C4-2B (cell line): ENCODE data around the gene NRP2.

Experiments used
- ZFX ChIP-seq: fragments of 450-650 bp; IDR thresholded peaks from 2 replicates; pipeline ENCODE4 v1.6.1; 2017
- TF ChIP-seq, protein P1 (sequence below): fragments of 450-650 bp; conservative IDR thresholded peaks from 2 replicates; pipeline ENCODE4 v1.5.1; 2017; ENCODE audit warnings: mild to moderate bottlenecking

DNA sequence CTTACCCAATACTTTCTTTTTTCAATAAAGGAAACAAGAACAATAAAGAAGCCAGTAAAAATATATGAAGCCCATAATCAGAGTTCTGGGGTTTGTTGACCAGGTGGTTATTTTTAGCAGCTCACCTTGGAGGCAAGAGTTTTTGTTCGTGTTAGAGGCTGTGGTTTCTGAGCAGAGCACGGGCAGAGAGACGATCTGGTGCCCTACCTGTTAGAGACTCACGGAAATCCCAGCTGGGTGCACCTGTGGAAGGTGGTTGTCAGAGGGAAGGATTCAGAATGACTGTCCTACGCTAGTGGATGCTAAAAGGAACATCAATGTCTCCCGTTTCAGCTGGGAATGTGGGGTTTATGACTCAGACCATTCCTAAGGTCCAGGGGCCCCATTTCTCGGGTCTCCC is 87.6 kb downstream of the NRP2 start:
- TF ChIP-seq, protein P1, sequence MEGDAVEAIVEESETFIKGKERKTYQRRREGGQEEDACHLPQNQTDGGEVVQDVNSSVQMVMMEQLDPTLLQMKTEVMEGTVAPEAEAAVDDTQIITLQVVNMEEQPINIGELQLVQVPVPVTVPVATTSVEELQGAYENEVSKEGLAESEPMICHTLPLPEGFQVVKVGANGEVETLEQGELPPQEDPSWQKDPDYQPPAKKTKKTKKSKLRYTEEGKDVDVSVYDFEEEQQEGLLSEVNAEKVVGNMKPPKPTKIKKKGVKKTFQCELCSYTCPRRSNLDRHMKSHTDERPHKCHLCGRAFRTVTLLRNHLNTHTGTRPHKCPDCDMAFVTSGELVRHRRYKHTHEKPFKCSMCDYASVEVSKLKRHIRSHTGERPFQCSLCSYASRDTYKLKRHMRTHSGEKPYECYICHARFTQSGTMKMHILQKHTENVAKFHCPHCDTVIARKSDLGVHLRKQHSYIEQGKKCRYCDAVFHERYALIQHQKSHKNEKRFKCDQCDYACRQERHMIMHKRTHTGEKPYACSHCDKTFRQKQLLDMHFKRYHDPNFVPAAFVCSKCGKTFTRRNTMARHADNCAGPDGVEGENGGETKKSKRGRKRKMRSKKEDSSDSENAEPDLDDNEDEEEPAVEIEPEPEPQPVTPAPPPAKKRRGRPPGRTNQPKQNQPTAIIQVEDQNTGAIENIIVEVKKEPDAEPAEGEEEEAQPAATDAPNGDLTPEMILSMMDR, result no peak
- no peak for TF ChIP-seq ZFX
